Measurements from ENCODE around the gene TLR4. TPM values are rescaled to one million over a fixed set of nuclear protein-coding genes. Genes with fewer than 3 reads are reported as not detected.
A peak's percentile ranks its signal among the peaks of the same experiment; 100 is the strongest.

The TLR4 gene
- total RNA-seq, 1 donor: 46.7 TPM

DNA sequence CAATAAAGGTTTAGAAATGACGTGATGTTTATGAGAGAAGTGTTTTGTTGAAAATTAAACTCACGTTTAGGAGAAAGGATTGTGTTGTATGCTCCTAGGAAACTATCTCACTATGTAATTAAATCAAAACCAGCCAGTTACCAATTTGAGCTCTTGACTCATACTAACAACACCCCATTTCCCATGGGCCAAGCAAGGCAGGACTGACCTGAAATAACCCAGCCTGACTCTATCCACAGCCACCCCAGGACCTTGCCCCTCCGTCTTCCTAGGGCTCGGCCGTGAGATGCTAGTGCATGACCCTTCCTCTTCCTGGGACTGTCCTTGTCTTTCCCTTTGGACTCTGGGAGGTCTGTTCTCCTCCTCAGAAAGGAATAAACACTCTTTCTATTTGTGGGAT lies 16.4 kb downstream of the TLR4 start:
- no peaks in the 10 kb centered on the region for H4K20me1 ChIP-seq (ENCODE audit: insufficient read depth, low read length)
- H3K36me3 ChIP-seq (ENCODE audit: insufficient read depth, low read length): no peaks in the 10 kb centered on the region
- H2AFZ ChIP-seq (ENCODE audit: low read length): no peak overlapping the region
- peaks cover 51% of the 10 kb centered on the region for H3K4me1 ChIP-seq (ENCODE audit: insufficient read depth, low read length)
- TF ChIP-seq, protein P1, sequence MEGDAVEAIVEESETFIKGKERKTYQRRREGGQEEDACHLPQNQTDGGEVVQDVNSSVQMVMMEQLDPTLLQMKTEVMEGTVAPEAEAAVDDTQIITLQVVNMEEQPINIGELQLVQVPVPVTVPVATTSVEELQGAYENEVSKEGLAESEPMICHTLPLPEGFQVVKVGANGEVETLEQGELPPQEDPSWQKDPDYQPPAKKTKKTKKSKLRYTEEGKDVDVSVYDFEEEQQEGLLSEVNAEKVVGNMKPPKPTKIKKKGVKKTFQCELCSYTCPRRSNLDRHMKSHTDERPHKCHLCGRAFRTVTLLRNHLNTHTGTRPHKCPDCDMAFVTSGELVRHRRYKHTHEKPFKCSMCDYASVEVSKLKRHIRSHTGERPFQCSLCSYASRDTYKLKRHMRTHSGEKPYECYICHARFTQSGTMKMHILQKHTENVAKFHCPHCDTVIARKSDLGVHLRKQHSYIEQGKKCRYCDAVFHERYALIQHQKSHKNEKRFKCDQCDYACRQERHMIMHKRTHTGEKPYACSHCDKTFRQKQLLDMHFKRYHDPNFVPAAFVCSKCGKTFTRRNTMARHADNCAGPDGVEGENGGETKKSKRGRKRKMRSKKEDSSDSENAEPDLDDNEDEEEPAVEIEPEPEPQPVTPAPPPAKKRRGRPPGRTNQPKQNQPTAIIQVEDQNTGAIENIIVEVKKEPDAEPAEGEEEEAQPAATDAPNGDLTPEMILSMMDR (IDR thresholded peaks at IDR 0.05; ENCODE audit: extremely low read depth, low read depth, low read length): no peak
- DNase-seq (ENCODE audit: insufficient read length, low spot score, missing footprints): no peak
- no peaks in the 10 kb centered on the region for H3K27me3 ChIP-seq (ENCODE audit: insufficient read depth, low read length)
- H3K27ac ChIP-seq (ENCODE audit: low read depth, low read length): peak overlapping the region; percentile 85
- H3K4me2 ChIP-seq (ENCODE audit: insufficient read depth, low read length): peak overlapping the region; percentile 66
- no peaks in the 10 kb centered on the region for H3K9me3 ChIP-seq (ENCODE audit: low read depth, low read length)
- H3K4me3 ChIP-seq (ENCODE audit: insufficient read depth, low read length): no peak overlapping the region
- no peaks in the 10 kb centered on the region for H3K79me2 ChIP-seq (ENCODE audit: insufficient read depth, low read length)

- peak overlapping the region; percentile 66 for H3K4me2 ChIP-seq (ENCODE audit: insufficient read depth, low read length)
Measured at GRCh38 chr9:117720987-117721386, 16.8 kb downstream of the TLR4 start.

DNA sequence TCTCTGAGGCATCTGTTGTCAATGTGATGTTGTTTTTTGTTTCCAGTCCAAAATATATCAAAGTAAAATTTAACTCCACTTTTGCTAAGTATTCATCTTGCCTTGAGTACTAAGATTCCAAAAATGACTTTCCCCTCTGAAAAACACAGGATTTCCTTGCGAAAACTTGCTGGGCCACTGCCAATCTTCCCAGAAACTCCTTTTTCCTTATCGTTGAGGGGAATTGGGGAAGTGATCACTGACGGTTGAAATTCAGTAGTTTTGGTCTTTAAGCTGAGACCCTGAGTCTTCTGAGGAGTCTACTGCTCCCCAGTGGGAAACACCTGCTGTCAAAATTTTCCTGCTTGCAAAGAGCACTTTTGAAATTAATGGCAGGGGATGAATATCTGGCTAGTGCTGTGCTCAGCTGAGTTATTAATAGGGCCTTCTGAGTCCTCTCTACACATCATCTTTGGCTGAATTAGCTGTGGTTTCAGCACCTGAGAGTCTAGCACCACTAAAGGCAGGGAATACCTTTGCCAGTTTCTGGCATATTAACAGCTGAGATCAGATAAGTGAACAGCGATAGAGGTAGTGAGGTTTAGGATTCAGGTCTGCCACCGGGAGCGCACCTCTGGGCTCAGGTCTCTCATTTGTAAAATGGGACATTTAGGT lies 18.0 kb downstream of the TLR4 start:
- Histone ChIP-seq H3K4me3 (ENCODE audit: insufficient read depth, low read length) (no peak overlapping the region), H3K4me2 (ENCODE audit: insufficient read depth, low read length) (no peak overlapping the region), H3K9me3 (ENCODE audit: low read depth, low read length) (no peaks in the 10 kb centered on the region), H3K27ac (ENCODE audit: low read depth, low read length) (no peak overlapping the region), H3K27me3 (ENCODE audit: insufficient read depth, low read length) (no peaks in the 10 kb centered on the region), H3K4me1 (ENCODE audit: insufficient read depth, low read length) (peaks cover 48% of the 10 kb centered on the region), H3K36me3 (ENCODE audit: insufficient read depth, low read length) (no peaks in the 10 kb centered on the region), H2AFZ (ENCODE audit: low read length) (no peak overlapping the region), H4K20me1 (ENCODE audit: insufficient read depth, low read length) (no peaks in the 10 kb centered on the region), H3K79me2 (ENCODE audit: insufficient read depth, low read length) (no peaks in the 10 kb centered on the region)
- DNase-seq (ENCODE audit: insufficient read length, low spot score, missing footprints): no peak
- TF ChIP-seq, protein P1 (IDR thresholded peaks at IDR 0.05; ENCODE audit: extremely low read depth, low read depth, low read length): no peak

More at GRCh38 chr9:117720987-117721386, 16.8 kb downstream of the TLR4 start:
- H3K4me1 ChIP-seq (ENCODE audit: insufficient read depth, low read length): peaks cover 48% of the 10 kb centered on the region
- no peaks in the 10 kb centered on the region for H4K20me1 ChIP-seq (ENCODE audit: insufficient read depth, low read length)
- no peak overlapping the region for H3K4me3 ChIP-seq (ENCODE audit: insufficient read depth, low read length)
- H3K27ac ChIP-seq (ENCODE audit: low read depth, low read length): no peak overlapping the region
- H2AFZ ChIP-seq (ENCODE audit: low read length): no peak overlapping the region
- TF ChIP-seq, protein P1 (IDR thresholded peaks at IDR 0.05; ENCODE audit: extremely low read depth, low read depth, low read length): no peak
- no peaks in the 10 kb centered on the region for H3K79me2 ChIP-seq (ENCODE audit: insufficient read depth, low read length)
- no peaks in the 10 kb centered on the region for H3K9me3 ChIP-seq (ENCODE audit: low read depth, low read length)
- no peak for DNase-seq (ENCODE audit: insufficient read length, low spot score, missing footprints)
- H3K27me3 ChIP-seq (ENCODE audit: insufficient read depth, low read length): no peaks in the 10 kb centered on the region
- no peaks in the 10 kb centered on the region for H3K36me3 ChIP-seq (ENCODE audit: insufficient read depth, low read length)

GRCh38 chr9:117723986-117724625 lies 19.9 kb downstream of the TLR4 start:
- Histone ChIP-seq H3K9me3 (ENCODE audit: low read depth, low read length) (no peaks in the 10 kb centered on the region), H4K20me1 (ENCODE audit: insufficient read depth, low read length) (no peaks in the 10 kb centered on the region), H3K4me2 (ENCODE audit: insufficient read depth, low read length) (no peak overlapping the region), H3K79me2 (ENCODE audit: insufficient read depth, low read length) (no peaks in the 10 kb centered on the region), H3K4me1 (ENCODE audit: insufficient read depth, low read length) (peaks cover 35% of the 10 kb centered on the region), H3K27ac (ENCODE audit: low read depth, low read length) (no peak overlapping the region), H2AFZ (ENCODE audit: low read length) (peak overlapping the region; percentile 8), H3K27me3 (ENCODE audit: insufficient read depth, low read length) (no peaks in the 10 kb centered on the region), H3K36me3 (ENCODE audit: insufficient read depth, low read length) (no peaks in the 10 kb centered on the region), H3K4me3 (ENCODE audit: insufficient read depth, low read length) (no peak overlapping the region)
- TF ChIP-seq, protein P1 (IDR thresholded peaks at IDR 0.05; ENCODE audit: extremely low read depth, low read depth, low read length): no peak
- no peak for DNase-seq (ENCODE audit: insufficient read length, low spot score, missing footprints)

Data from osteoblast (primary cell).